ENCODE measurements around the gene FMN1. TPM values are rescaled to one million over a fixed set of nuclear protein-coding genes. Genes with fewer than 3 reads are reported as not detected.

Gene FMN1
- polyA plus RNA-seq, 4 donors: 0.54 to 2.1 (median 0.86) TPM

DNA sequence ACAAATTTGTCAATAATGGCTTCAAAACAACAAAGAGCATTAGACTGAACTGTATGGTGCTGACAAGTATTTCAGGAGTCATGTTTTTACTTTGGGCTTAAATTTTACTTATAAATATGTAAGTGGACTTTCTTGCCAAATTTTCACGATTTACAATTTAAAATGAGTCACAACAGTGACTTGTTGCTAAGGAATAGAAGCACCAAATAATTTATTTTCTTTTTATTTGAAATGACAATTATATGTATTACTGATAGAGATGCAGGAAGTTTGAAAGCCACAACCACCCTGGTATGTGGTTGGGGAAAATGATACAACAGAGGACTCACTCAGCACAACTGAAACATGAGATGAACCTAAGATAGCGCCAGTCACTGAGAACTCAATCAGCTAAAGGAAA, 90.3 kb downstream of the FMN1 start:
- WGBS, 3 donors: 33 to 50% (median 42%) methylated on average over 2 of the region's 2 CpGs
- no peak overlapping the region for H3K27ac ChIP-seq (ENCODE audit: low read depth in 1 of 3, low read length in 2 of 3)
- H3K27me3 ChIP-seq (ENCODE audit: control insufficient read depth in 3 of 3, insufficient read depth in 3 of 3, low read length in 3 of 3): no peaks in the 10 kb centered on the region
- no peak for FAIRE-seq
- H3K9me3 ChIP-seq (ENCODE audit: control insufficient read depth in 2 of 2, insufficient read depth in 1 of 2, low read depth in 1 of 2, low read length in 1 of 2): no peaks in the 10 kb centered on the region
- DNase-seq: no peak
- no peak overlapping the region for H3K4me3 ChIP-seq (ENCODE audit: low read depth in 1 of 3, low read length in 3 of 3)
- no peaks in the 10 kb centered on the region for H3K36me3 ChIP-seq (ENCODE audit: control insufficient read depth in 3 of 3, insufficient read depth in 2 of 3, low read depth in 1 of 3, low read length in 3 of 3)
- H3K4me1 ChIP-seq (ENCODE audit: control insufficient read depth in 3 of 3, insufficient read depth in 2 of 3, low read depth in 1 of 3, low read length in 2 of 3): no peaks in the 10 kb centered on the region

DNA sequence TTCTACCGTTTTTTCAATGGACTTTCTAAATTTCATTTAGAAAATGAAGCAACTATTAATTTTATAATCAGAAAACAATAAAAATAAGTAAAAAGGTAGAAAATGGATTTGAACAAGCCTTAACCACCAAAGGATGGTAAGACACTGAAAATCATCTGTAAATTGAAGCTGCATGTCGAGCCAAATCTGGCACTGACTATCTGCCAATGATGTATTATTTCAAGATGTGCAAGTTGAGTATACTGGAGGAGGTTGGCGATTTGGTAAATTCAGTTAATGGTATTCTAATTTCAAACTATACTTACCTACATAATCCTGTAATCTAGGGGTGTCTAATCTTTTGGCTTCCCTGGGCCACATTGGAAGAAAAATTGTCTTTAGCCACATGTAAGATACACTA, 93.5 kb downstream of the FMN1 start:
- Histone ChIP-seq H3K27ac (ENCODE audit: low read depth in 1 of 3, low read length in 2 of 3) (no peak overlapping the region), H3K4me3 (ENCODE audit: low read depth in 1 of 3, low read length in 3 of 3) (no peak overlapping the region), H3K36me3 (ENCODE audit: control insufficient read depth in 3 of 3, insufficient read depth in 2 of 3, low read depth in 1 of 3, low read length in 3 of 3) (no peaks in the 10 kb centered on the region), H3K9me3 (ENCODE audit: control insufficient read depth in 2 of 2, insufficient read depth in 1 of 2, low read depth in 1 of 2, low read length in 1 of 2) (no peaks in the 10 kb centered on the region), H3K4me1 (ENCODE audit: control insufficient read depth in 3 of 3, insufficient read depth in 2 of 3, low read depth in 1 of 3, low read length in 2 of 3) (no peaks in the 10 kb centered on the region), H3K27me3 (ENCODE audit: control insufficient read depth in 3 of 3, insufficient read depth in 3 of 3, low read length in 3 of 3) (no peaks in the 10 kb centered on the region)
- DNase-seq (no peak), FAIRE-seq (no peak)
- WGBS, 3 donors: 80 to 86% (median 85%) methylated on average over 3 of the region's 3 CpGs

DNA sequence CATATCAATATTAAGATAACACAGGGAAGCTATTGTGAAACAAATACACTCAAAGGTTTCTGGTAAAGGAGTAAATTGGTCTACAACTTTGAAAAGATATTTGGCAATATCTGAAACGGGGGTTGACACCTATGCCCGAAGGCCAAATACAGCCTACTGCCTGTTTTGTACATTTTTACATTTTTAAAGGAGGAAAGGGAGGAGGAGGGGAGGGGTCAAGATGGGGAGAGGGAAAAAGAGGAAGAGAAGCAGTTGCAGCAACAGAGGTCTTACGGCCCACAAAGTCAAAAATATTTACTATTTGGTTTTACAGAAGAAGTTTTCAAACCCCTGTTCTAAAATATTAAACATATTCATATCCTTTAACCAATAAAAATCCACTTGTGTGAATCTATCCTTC, 94.2 kb downstream of the FMN1 start:
- DNase-seq (no peak), FAIRE-seq (no peak)
- Histone ChIP-seq H3K27ac (ENCODE audit: low read depth in 1 of 3, low read length in 2 of 3) (no peak overlapping the region), H3K36me3 (ENCODE audit: control insufficient read depth in 3 of 3, insufficient read depth in 2 of 3, low read depth in 1 of 3, low read length in 3 of 3) (no peaks in the 10 kb centered on the region), H3K9me3 (ENCODE audit: control insufficient read depth in 2 of 2, insufficient read depth in 1 of 2, low read depth in 1 of 2, low read length in 1 of 2) (no peaks in the 10 kb centered on the region), H3K4me1 (ENCODE audit: control insufficient read depth in 3 of 3, insufficient read depth in 2 of 3, low read depth in 1 of 3, low read length in 2 of 3) (no peaks in the 10 kb centered on the region), H3K4me3 (ENCODE audit: low read depth in 1 of 3, low read length in 3 of 3) (no peak overlapping the region), H3K27me3 (ENCODE audit: control insufficient read depth in 3 of 3, insufficient read depth in 3 of 3, low read length in 3 of 3) (no peaks in the 10 kb centered on the region)
- 67 to 75% (median 73%) methylated on average over 3 of the region's 3 CpGs for WGBS, 3 donors

DNA sequence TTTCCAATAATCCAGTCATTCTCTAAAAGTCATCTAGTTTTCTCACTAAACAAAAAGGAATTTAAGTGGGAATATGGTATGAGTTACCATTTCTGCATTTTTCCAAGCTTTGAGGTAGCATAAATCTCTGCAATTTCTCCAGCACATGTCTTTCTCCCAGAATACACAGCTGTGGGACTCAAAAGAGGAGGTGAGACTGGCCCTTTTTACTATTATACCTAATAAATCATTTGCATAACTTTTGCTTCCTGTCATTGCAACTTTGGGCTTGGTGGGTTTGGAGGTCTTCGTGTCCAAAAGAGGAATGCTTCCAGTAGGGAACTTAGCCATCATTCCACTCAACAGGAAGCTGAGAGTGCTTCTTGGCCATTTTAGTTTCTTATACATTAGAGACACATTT, 94.8 kb downstream of the FMN1 start:
- FAIRE-seq (no peak), DNase-seq (no peak)
- H3K4me1 ChIP-seq (ENCODE audit: control insufficient read depth in 3 of 3, insufficient read depth in 2 of 3, low read depth in 1 of 3, low read length in 2 of 3): no peaks in the 10 kb centered on the region
- WGBS, 3 donors: 46 to 76% (median 47%) methylated on average over 1 of the region's 1 CpG
- no peak overlapping the region for H3K4me3 ChIP-seq (ENCODE audit: low read depth in 1 of 3, low read length in 3 of 3)
- H3K27me3 ChIP-seq (ENCODE audit: control insufficient read depth in 3 of 3, insufficient read depth in 3 of 3, low read length in 3 of 3): no peaks in the 10 kb centered on the region
- H3K9me3 ChIP-seq (ENCODE audit: control insufficient read depth in 2 of 2, insufficient read depth in 1 of 2, low read depth in 1 of 2, low read length in 1 of 2): no peaks in the 10 kb centered on the region
- H3K27ac ChIP-seq (ENCODE audit: low read depth in 1 of 3, low read length in 2 of 3): no peak overlapping the region
- H3K36me3 ChIP-seq (ENCODE audit: control insufficient read depth in 3 of 3, insufficient read depth in 2 of 3, low read depth in 1 of 3, low read length in 3 of 3): no peaks in the 10 kb centered on the region

DNA sequence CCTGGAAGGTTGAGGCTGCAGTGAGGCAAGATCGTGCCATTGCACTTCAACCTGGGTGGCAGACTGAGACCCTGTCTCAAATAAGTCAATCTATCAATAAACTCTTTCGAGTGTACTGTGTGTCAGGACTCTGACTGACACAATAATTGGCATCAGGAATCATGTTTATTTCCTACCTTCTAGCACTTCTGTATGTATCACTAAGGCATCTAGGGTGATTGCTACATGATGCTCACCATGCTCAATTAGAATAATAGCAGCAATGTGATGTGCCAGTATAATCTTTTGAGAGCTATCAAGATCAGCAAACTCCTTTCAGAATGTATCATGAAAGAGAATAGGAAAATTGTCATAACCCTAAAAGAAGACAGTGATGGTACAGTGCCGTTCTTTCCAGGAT, 95.3 kb downstream of the FMN1 start:
- Histone ChIP-seq H3K9me3 (ENCODE audit: control insufficient read depth in 2 of 2, insufficient read depth in 1 of 2, low read depth in 1 of 2, low read length in 1 of 2) (no peaks in the 10 kb centered on the region), H3K4me1 (ENCODE audit: control insufficient read depth in 3 of 3, insufficient read depth in 2 of 3, low read depth in 1 of 3, low read length in 2 of 3) (no peaks in the 10 kb centered on the region), H3K27ac (ENCODE audit: low read depth in 1 of 3, low read length in 2 of 3) (no peak overlapping the region), H3K36me3 (ENCODE audit: control insufficient read depth in 3 of 3, insufficient read depth in 2 of 3, low read depth in 1 of 3, low read length in 3 of 3) (no peaks in the 10 kb centered on the region), H3K27me3 (ENCODE audit: control insufficient read depth in 3 of 3, insufficient read depth in 3 of 3, low read length in 3 of 3) (no peaks in the 10 kb centered on the region), H3K4me3 (ENCODE audit: low read depth in 1 of 3, low read length in 3 of 3) (no peak overlapping the region)
- no peak for FAIRE-seq
- DNase-seq: no peak
- 80 to 94% (median 90%) methylated on average over 3 of the region's 3 CpGs for WGBS, 3 donors

DNA sequence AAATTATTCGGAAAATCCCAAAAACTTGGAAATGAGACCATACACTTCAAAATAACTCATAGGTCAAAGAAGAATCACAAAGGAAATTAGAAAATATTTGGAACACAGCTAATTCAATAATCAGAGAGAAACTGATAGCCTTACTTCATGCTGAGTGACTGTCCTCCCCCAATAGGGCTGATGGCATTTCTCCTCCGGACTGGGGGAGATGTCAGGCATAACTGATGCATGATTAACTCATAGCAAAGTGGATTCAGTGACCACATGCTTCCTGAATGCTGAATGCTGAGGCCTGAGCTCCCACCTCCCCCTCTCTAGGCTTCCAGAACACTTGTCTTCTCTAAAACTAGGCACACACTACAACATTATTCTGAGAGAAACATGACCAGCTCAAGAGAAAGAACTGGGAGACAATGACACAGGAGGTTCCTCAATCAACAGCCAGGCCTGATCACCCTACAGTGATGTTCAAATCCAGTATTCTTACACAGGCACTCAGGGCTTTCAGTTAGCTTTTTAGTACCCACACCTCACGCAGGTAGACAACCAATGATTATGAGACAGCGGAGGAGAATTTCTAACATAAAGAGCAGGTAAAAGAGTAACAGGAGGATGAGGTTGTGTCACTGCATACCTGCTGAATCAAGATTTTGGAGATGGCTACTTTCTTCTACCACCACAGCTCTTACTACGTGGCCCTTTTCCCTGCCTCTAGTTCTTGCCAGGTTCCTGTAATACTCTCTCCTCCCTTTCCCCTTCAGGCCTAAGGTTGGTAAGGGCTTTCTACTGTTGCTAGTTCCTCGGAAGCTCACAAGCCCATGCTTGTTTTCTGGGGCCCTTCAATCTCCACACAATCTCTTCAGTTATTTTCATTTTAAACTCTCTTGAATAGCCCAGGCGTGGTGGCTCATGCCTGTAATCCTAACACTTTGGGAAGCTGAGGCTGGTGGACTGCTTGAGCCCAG, 96.1 kb downstream of the FMN1 start:
- Histone ChIP-seq H3K4me1 (ENCODE audit: control insufficient read depth in 3 of 3, insufficient read depth in 2 of 3, low read depth in 1 of 3, low read length in 2 of 3) (no peaks in the 10 kb centered on the region), H3K9me3 (ENCODE audit: control insufficient read depth in 2 of 2, insufficient read depth in 1 of 2, low read depth in 1 of 2, low read length in 1 of 2) (no peaks in the 10 kb centered on the region), H3K27ac (ENCODE audit: low read depth in 1 of 3, low read length in 2 of 3) (no peak overlapping the region), H3K4me3 (ENCODE audit: low read depth in 1 of 3, low read length in 3 of 3) (no peak overlapping the region), H3K27me3 (ENCODE audit: control insufficient read depth in 3 of 3, insufficient read depth in 3 of 3, low read length in 3 of 3) (no peaks in the 10 kb centered on the region), H3K36me3 (ENCODE audit: control insufficient read depth in 3 of 3, insufficient read depth in 2 of 3, low read depth in 1 of 3, low read length in 3 of 3) (no peaks in the 10 kb centered on the region)
- DNase-seq: no peak
- no peak for FAIRE-seq
- 88 to 93% (median 89%) methylated on average over 7 of the region's 7 CpGs for WGBS, 3 donors

DNA sequence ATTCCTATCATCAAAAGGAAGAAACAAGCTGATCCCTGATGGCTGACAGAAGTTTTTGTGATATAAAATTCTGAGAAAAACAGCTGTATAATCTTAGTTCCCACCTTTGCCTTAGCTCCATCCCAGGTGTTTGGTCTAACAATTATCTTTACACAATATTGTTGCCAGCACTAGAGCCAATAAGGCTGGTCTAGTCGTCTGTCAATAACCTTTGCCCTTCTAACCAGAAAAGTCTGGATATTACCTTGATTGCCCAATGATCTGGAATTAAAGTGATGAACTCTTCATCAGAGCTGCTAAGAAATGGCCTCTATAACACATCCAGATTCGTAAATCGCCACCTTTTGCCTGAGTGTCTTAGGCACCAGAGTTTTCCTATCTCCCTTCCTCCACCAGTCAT, 98.4 kb downstream of the FMN1 start:
- FAIRE-seq (no peak), DNase-seq (no peak)
- Histone ChIP-seq H3K4me3 (ENCODE audit: low read depth in 1 of 3, low read length in 3 of 3) (no peak overlapping the region), H3K27ac (ENCODE audit: low read depth in 1 of 3, low read length in 2 of 3) (no peak overlapping the region), H3K36me3 (ENCODE audit: control insufficient read depth in 3 of 3, insufficient read depth in 2 of 3, low read depth in 1 of 3, low read length in 3 of 3) (no peaks in the 10 kb centered on the region), H3K4me1 (ENCODE audit: control insufficient read depth in 3 of 3, insufficient read depth in 2 of 3, low read depth in 1 of 3, low read length in 2 of 3) (no peaks in the 10 kb centered on the region), H3K27me3 (ENCODE audit: control insufficient read depth in 3 of 3, insufficient read depth in 3 of 3, low read length in 3 of 3) (no peaks in the 10 kb centered on the region), H3K9me3 (ENCODE audit: control insufficient read depth in 2 of 2, insufficient read depth in 1 of 2, low read depth in 1 of 2, low read length in 1 of 2) (no peaks in the 10 kb centered on the region)
- whole genome bisulfite sequencing, 3 donors: 58 to 81% (median 66%) methylated on average over 3 of the region's 3 CpGs

DNA sequence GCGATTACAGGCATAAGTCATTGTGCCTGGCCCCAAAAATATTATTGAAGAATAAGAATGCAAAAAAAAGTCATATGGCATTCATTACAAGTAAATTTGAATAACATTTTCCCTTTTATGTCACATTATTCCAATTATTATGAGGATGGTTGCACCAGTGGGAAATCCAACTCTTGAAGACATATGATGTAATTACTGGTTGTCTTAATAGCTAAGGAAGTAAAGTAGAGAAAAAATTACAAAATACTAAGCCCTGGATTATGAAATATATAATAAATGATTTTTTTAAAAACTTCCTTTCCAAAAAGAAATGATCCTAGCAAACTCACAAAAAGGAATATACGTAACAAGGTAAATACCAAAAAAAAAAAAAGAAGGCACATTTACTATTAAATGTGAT, 98.9 kb downstream of the FMN1 start:
- Histone ChIP-seq H3K36me3 (ENCODE audit: control insufficient read depth in 3 of 3, insufficient read depth in 2 of 3, low read depth in 1 of 3, low read length in 3 of 3) (no peaks in the 10 kb centered on the region), H3K27me3 (ENCODE audit: control insufficient read depth in 3 of 3, insufficient read depth in 3 of 3, low read length in 3 of 3) (no peaks in the 10 kb centered on the region), H3K4me1 (ENCODE audit: control insufficient read depth in 3 of 3, insufficient read depth in 2 of 3, low read depth in 1 of 3, low read length in 2 of 3) (no peaks in the 10 kb centered on the region), H3K4me3 (ENCODE audit: low read depth in 1 of 3, low read length in 3 of 3) (no peak overlapping the region), H3K27ac (ENCODE audit: low read depth in 1 of 3, low read length in 2 of 3) (no peak overlapping the region), H3K9me3 (ENCODE audit: control insufficient read depth in 2 of 2, insufficient read depth in 1 of 2, low read depth in 1 of 2, low read length in 1 of 2) (no peaks in the 10 kb centered on the region)
- FAIRE-seq (no peak), DNase-seq (no peak)
- WGBS, 3 donors: 64 to 90% (median 72%) methylated on average over 2 of the region's 2 CpGs

DNA sequence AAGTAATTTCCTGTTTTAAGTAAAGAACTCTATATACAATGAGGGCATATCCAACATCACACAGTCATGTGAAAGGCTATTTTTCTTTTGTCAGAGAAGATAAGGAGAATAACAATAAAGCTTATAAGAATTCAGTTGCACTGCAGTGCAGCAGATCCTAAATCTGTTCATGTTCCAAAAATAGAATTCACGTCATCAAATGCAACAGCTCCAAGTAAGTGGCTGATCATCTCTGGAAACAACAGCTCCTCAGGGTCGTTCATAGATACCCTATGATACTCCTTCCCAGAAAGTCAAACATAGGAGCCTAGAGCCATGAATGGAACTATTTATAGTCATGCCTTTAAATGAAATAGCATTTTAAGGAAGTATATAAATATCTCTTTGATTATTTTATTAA, 100.2 kb downstream of the FMN1 start:
- 39 to 53% (median 53%) methylated on average over 2 of the region's 2 CpGs for WGBS, 3 donors
- DNase-seq: no peak
- Histone ChIP-seq H3K4me3 (ENCODE audit: low read depth in 1 of 3, low read length in 3 of 3) (no peak overlapping the region), H3K9me3 (ENCODE audit: control insufficient read depth in 2 of 2, insufficient read depth in 1 of 2, low read depth in 1 of 2, low read length in 1 of 2) (no peaks in the 10 kb centered on the region), H3K36me3 (ENCODE audit: control insufficient read depth in 3 of 3, insufficient read depth in 2 of 3, low read depth in 1 of 3, low read length in 3 of 3) (no peaks in the 10 kb centered on the region), H3K4me1 (ENCODE audit: control insufficient read depth in 3 of 3, insufficient read depth in 2 of 3, low read depth in 1 of 3, low read length in 2 of 3) (no peaks in the 10 kb centered on the region), H3K27me3 (ENCODE audit: control insufficient read depth in 3 of 3, insufficient read depth in 3 of 3, low read length in 3 of 3) (no peaks in the 10 kb centered on the region), H3K27ac (ENCODE audit: low read depth in 1 of 3, low read length in 2 of 3) (no peak overlapping the region)
- FAIRE-seq: no peak
